ENCODE results near the gene ZDHHC20. TPM values are rescaled to one million over a fixed set of nuclear protein-coding genes. Genes with fewer than 3 reads are reported as not detected.
"Not testable (repeated sequence)": the region's sequence is repeated elsewhere in the genome, so short reads cannot be mapped to it uniquely, and the experiment has no call there.

ZDHHC20 gene
- total RNA-seq, 2 donors from 2014 or later: 70.3 to 80.7 TPM

DNA sequence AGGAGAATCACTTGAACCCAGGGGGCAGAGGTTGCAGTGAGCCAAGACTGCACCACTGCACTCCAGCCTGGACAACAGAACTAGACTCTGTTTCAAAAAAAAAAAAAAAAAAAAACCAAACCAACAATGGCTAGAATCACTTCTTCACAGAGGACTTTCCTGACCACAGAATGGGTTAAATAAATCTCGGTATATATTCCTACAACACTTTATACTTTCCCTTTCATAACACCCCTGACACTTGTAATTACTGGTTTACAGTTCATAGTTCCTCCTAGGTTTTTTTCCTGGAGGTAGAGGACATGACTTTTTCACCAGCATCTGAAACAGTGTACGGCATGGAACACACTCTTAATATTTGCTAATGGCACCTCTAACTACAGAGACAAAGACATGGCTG is 31.4 kb downstream of the ZDHHC20 start:
- no peak overlapping the region for H3K4me3 ChIP-seq
- H3K27ac ChIP-seq: no peak overlapping the region
- no peaks in the 10 kb centered on the region for H3K27me3 ChIP-seq (replicated peaks; ENCODE audit: insufficient read depth)
- ATAC-seq (ENCODE audit: insufficient number of reproducible peaks, low FRiP score, low read depth): no peak
- TF ChIP-seq, protein P1, sequence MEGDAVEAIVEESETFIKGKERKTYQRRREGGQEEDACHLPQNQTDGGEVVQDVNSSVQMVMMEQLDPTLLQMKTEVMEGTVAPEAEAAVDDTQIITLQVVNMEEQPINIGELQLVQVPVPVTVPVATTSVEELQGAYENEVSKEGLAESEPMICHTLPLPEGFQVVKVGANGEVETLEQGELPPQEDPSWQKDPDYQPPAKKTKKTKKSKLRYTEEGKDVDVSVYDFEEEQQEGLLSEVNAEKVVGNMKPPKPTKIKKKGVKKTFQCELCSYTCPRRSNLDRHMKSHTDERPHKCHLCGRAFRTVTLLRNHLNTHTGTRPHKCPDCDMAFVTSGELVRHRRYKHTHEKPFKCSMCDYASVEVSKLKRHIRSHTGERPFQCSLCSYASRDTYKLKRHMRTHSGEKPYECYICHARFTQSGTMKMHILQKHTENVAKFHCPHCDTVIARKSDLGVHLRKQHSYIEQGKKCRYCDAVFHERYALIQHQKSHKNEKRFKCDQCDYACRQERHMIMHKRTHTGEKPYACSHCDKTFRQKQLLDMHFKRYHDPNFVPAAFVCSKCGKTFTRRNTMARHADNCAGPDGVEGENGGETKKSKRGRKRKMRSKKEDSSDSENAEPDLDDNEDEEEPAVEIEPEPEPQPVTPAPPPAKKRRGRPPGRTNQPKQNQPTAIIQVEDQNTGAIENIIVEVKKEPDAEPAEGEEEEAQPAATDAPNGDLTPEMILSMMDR (IDR thresholded peaks at IDR 0.05): no peak
- no peak for DNase-seq (ENCODE audit: low spot score)
- H3K36me3 ChIP-seq: no peaks in the 10 kb centered on the region
- H3K4me1 ChIP-seq (ENCODE audit: control insufficient read depth in 1 of 2, low read depth in 2 of 2): no peaks in the 10 kb centered on the region
- peaks cover 8% of the 10 kb centered on the region for H3K9me3 ChIP-seq

GRCh38 chr13:21426238-21426637 is 32.9 kb downstream of the ZDHHC20 start:
- DNase-seq (ENCODE audit: low spot score) (no peak), ATAC-seq (ENCODE audit: insufficient number of reproducible peaks, low FRiP score, low read depth) (no peak)
- TF ChIP-seq, protein P1 (IDR thresholded peaks at IDR 0.05): no peak
- Histone ChIP-seq H3K27me3 (replicated peaks; ENCODE audit: insufficient read depth) (no peaks in the 10 kb centered on the region), H3K9me3 (peaks cover 8% of the 10 kb centered on the region), H3K27ac (no peak overlapping the region), H3K36me3 (no peaks in the 10 kb centered on the region), H3K4me3 (no peak overlapping the region), H3K4me1 (ENCODE audit: control insufficient read depth in 1 of 2, low read depth in 2 of 2) (no peaks in the 10 kb centered on the region)

DNA sequence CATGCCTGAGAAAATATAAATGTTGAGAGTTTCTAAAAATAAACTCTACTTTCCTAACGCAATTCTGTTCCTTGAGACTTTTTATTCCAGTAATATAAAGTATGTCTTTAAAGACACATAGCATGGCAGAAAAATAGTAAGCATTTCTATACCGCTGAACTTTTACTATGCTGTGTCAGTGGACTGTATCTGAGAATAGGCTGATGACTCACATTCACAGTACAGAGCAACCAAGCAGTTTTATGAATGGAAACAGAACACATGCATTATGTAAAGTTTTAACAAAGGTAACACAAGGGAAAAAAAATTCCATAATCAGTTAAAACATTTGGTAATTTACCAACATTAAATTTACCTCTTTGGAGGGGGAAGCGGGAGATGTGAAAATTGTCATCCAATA is 38.4 kb downstream of the ZDHHC20 start:
- H3K36me3 ChIP-seq: no peaks in the 10 kb centered on the region
- H3K9me3 ChIP-seq: no peaks in the 10 kb centered on the region
- DNase-seq (ENCODE audit: low spot score) (no peak), ATAC-seq (ENCODE audit: insufficient number of reproducible peaks, low FRiP score, low read depth) (no peak)
- no peak overlapping the region for H3K4me3 ChIP-seq
- H3K4me1 ChIP-seq (ENCODE audit: control insufficient read depth in 1 of 2, low read depth in 2 of 2): no peaks in the 10 kb centered on the region
- TF ChIP-seq, protein P1 (IDR thresholded peaks at IDR 0.05): no peak
- H3K27ac ChIP-seq: no peak overlapping the region
- H3K27me3 ChIP-seq (replicated peaks; ENCODE audit: insufficient read depth): no peaks in the 10 kb centered on the region

DNA sequence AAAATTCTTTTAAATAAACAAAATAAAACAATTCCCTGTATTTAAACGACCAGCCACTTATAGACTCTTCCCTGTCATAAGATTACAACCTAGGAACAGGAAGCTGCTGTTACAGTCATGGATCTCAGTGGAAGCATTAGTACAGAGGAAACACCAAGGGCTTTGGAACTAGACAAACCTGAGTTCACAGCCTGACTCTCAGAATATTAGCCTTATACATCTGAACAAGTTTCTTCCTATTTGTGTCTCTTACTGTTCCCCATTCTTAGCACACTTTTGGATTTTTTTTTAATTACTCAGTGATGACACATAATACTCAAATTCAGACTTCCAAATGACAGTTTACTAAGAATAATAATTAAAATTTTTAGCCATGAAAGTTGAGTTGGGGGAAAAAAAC is 46.1 kb downstream of the ZDHHC20 start:
- no peak for ATAC-seq (ENCODE audit: insufficient number of reproducible peaks, low FRiP score, low read depth)
- Histone ChIP-seq H3K4me3 (no peak overlapping the region), H3K27ac (no peak overlapping the region), H3K9me3 (no peaks in the 10 kb centered on the region), H3K27me3 (replicated peaks; ENCODE audit: insufficient read depth) (no peaks in the 10 kb centered on the region), H3K4me1 (ENCODE audit: control insufficient read depth in 1 of 2, low read depth in 2 of 2) (no peaks in the 10 kb centered on the region), H3K36me3 (peaks cover 24% of the 10 kb centered on the region)
- TF ChIP-seq, protein P1 (IDR thresholded peaks at IDR 0.05): no peak
- DNase-seq (ENCODE audit: low spot score): no peak

- H3K27me3 ChIP-seq (replicated peaks; ENCODE audit: insufficient read depth); H3K9me3 ChIP-seq; ATAC-seq (ENCODE audit: insufficient number of reproducible peaks, low FRiP score, low read depth); H3K4me3 ChIP-seq; DNase-seq (ENCODE audit: low spot score); H3K27ac ChIP-seq; H3K4me1 ChIP-seq (ENCODE audit: control insufficient read depth in 1 of 2, low read depth in 2 of 2): not testable (repeated sequence)
- H3K36me3 ChIP-seq: peaks cover 24% of the 10 kb centered on the region
These were observed 48.6 kb downstream of the ZDHHC20 start for GRCh38 chr13:21410453-21410852.

DNA sequence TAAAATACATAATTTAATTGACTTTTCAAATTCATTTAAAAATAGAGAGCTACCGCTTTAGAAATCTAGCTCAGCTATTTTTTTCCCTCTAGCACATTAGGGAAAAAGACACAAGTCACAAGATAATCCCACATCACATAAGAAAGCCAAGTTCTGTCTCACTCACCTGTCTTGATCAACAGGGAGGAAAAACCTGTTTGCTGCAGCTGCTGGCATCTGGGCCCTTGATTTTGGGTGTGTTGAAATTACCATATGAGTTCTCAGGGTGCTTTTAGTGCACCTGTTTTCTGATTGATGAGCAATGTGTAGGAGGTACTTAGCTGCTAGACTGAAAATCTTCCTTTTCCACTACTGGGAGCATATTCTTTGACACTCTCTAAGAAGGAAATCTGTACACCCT is 53.8 kb downstream of the ZDHHC20 start:
- ATAC-seq (ENCODE audit: insufficient number of reproducible peaks, low FRiP score, low read depth): no peak
- TF ChIP-seq, protein P1 (IDR thresholded peaks at IDR 0.05): no peak
- Histone ChIP-seq H3K27ac (no peak overlapping the region), H3K27me3 (replicated peaks; ENCODE audit: insufficient read depth) (no peaks in the 10 kb centered on the region), H3K9me3 (no peaks in the 10 kb centered on the region), H3K4me1 (ENCODE audit: control insufficient read depth in 1 of 2, low read depth in 2 of 2) (no peaks in the 10 kb centered on the region), H3K4me3 (no peak overlapping the region), H3K36me3 (peaks cover 6% of the 10 kb centered on the region)
- DNase-seq (ENCODE audit: low spot score): no peak
